Mammary epithelial cell (primary cell): ENCODE measurements around the gene TACC3.

Experiments used
- CTCF ChIP-seq, 2 donors: IDR thresholded peaks in 1 of 2; conservative IDR thresholded peaks in 1 of 2; 2 replicates each; pipeline ENCODE4 v1.5.1; 2011 to 2012; ENCODE audit warnings: inconsistent platforms in 2 of 2, low read length in 2 of 2, mild to moderate bottlenecking in 2 of 2, control low read depth in 1 of 2, low read depth in 1 of 2; ENCODE audit not compliant: insufficient read depth in 1 of 2; ENCODE audit errors: extremely low read depth in 1 of 2
- EZH2 ChIP-seq: IDR thresholded peaks from 2 replicates; pipeline ENCODE4 v1.6.1; 2012; ENCODE audit warnings: low read length, inconsistent platforms, borderline replicate concordance

- TF ChIP-seq CTCF (conservative IDR thresholded peaks at IDR 0.05 in 1 of 2, IDR thresholded peaks at IDR 0.05 in 1 of 2; ENCODE audit: extremely low read depth in 1 of 2, insufficient read depth in 1 of 2, low read depth in 1 of 2, low read length in 2 of 2) (no peak), EZH2 (no peak)
Measured at GRCh38 chr4:1773754-1774153, 52.4 kb downstream of the TACC3 start.
